Esophagus muscularis mucosa (tissue), 4 donors: ENCODE measurements around the gene MNT. TPM values are rescaled to one million over a fixed set of nuclear protein-coding genes. Genes with fewer than 3 reads are reported as not detected.

Experiments
- DNase-seq: peaks from one replicate; pipeline ENCODE4 v3.0.0-alpha.2; 2017; ENCODE audit errors: extremely low spot score
- H3K27ac ChIP-seq, 4 donors: fragments of 200-600 bp; sonication (generic); replicated peaks in 1 of 4; 1 replicate in 3 of 4; 2 replicates in 1 of 4; pipeline ENCODE4 v1.5.1; 2016 to 2019; ENCODE audit warnings: mild to moderate bottlenecking in 1 of 4
- H3K27me3 ChIP-seq, 4 donors: fragments of 200-600 bp; sonication (generic); one replicate each; pipeline versions ENCODE4 v1.5.1 to v1.6.0; 2016 to 2019
- H3K36me3 ChIP-seq, 4 donors: fragments of 200-600 bp; sonication (generic); one replicate each; pipeline ENCODE4 v1.5.1; 2016 to 2019
- H3K4me1 ChIP-seq, 4 donors: fragments of 200-600 bp; sonication (generic); one replicate each; pipeline ENCODE4 v1.5.1; 2016 to 2019
- H3K4me3 ChIP-seq, 4 donors: fragments of 200-600 bp; sonication (generic); 1 replicate in 2 of 4; 2 replicates in 2 of 4; pipeline ENCODE4 v1.5.1; 2016 to 2019; ENCODE audit warnings: mild to moderate bottlenecking in 4 of 4, moderate library complexity in 1 of 4
- H3K9me3 ChIP-seq, 4 donors: fragments of 200-600 bp; sonication (generic); 1 replicate in 3 of 4; 2 replicates in 1 of 4; pipeline ENCODE4 v1.5.1; 2016 to 2019
- EP300 ChIP-seq: sonication (generic); formaldehyde crosslinking; IDR thresholded peaks from one replicate; pipeline ENCODE4 v1.6.1; 2017; ENCODE audit warnings: antibody characterized with exemption
- POLR2A ChIP-seq: fragments of 450-650 bp; IDR thresholded peaks from one replicate; pipeline ENCODE4 v1.6.1; 2017; ENCODE audit warnings: antibody characterized with exemption, moderate library complexity, mild to moderate bottlenecking, low read depth
- POLR2AphosphoS5 ChIP-seq, 2 donors: sonication (generic); formaldehyde crosslinking; IDR thresholded peaks; one replicate each; pipeline ENCODE4 v1.6.1; 2017; ENCODE audit warnings: antibody characterized with exemption in 2 of 2
- WGBS: methylation state at CpG from one replicate; pipeline ENCODE4 v1.1.5; 2018; 5-methylcytosine and 5-hydroxymethylcytosine counted together
- intact Hi-C: fragments of 100-400 bp; cut with DNase I; formaldehyde crosslinking; loops from one replicate; pipeline ENCODE4 v1.15.1; 2023
- total RNA-seq, 4 donors: library from RNA; depleted of rRNA; stranded (reverse); fragments of >200 nt; gene quantifications; one replicate each; pipeline versions ENCODE4 v1.1.0 to v1.2.1, GENCODE V29; 2016
- TF ChIP-seq, protein P1 (sequence below), 3 experiments: fragments of 200-600 bp in 2 of 3; fragments of 450-650 bp in 1 of 3; sonication (generic) in 2 of 3; IDR thresholded peaks; one replicate each; pipeline ENCODE4 v1.5.1; 2017 to 2019; ENCODE audit warnings: antibody characterized with exemption in 3 of 3, mild to moderate bottlenecking in 2 of 3, moderate library complexity in 1 of 3

The MNT gene
- total RNA-seq, 4 donors from 2014 or later = 10.8 to 17.4 (median 13.8) TPM

DNA sequence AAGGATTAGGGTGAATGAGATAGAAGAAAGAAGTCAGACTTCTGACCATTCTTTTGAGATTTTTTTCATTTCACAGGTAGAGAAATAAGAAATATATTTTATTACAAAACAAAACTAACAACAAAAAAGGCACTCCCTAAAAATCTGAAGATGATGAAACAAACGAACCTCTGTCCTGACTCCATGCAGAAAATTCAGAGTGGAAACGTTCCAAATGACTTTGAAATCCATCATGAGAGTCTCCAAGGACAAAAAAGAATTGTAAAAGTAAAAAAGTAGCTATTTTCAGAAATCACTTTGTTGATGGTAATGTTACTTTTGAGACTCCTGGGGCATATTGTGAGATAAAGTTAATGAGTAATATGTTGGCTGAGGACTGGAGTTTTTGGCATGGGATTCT lies 26.4 kb upstream of the MNT start:
- no peak overlapping the region for H3K4me3 ChIP-seq
- 69% methylated on average over 2 of the region's 2 CpGs for WGBS
- intact Hi-C loops = no loop called here
- DNase-seq = no peak
- TF ChIP-seq POLR2A (no peak), POLR2AphosphoS5 (IDR thresholded peaks at IDR 0.05) (no peak), EP300 (no peak)
- TF ChIP-seq, protein P1, sequence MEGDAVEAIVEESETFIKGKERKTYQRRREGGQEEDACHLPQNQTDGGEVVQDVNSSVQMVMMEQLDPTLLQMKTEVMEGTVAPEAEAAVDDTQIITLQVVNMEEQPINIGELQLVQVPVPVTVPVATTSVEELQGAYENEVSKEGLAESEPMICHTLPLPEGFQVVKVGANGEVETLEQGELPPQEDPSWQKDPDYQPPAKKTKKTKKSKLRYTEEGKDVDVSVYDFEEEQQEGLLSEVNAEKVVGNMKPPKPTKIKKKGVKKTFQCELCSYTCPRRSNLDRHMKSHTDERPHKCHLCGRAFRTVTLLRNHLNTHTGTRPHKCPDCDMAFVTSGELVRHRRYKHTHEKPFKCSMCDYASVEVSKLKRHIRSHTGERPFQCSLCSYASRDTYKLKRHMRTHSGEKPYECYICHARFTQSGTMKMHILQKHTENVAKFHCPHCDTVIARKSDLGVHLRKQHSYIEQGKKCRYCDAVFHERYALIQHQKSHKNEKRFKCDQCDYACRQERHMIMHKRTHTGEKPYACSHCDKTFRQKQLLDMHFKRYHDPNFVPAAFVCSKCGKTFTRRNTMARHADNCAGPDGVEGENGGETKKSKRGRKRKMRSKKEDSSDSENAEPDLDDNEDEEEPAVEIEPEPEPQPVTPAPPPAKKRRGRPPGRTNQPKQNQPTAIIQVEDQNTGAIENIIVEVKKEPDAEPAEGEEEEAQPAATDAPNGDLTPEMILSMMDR (IDR thresholded peaks at IDR 0.05) = no peak
- no peaks in the 10 kb centered on the region for H3K9me3 ChIP-seq
- H3K4me1 ChIP-seq = peaks cover 0 to 1% (median 0%) of the 10 kb centered on the region in 4 donors
- no peak overlapping the region for H3K27ac ChIP-seq
- H3K36me3 ChIP-seq = peaks cover 0 to 9% (median 4%) of the 10 kb centered on the region in 4 donors
- no peaks in the 10 kb centered on the region for H3K27me3 ChIP-seq

DNA sequence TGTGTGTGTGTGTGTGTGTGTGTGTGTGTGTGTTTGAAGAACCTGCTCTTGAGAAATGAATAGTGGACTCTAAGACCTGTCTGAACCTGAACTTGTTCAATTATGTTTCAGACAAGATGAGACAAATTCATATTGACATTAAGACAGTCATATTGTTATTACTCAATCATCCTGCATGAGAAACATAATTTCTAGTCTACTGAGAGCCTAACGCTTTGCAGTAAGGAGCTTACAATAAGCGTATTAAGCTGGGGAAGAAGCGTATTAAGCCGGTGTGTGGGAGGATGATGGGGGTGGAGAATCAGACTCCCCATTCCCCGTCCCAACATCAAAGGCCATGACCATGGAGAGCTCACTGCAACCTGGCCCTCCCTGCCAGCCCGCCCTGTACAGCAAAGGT lies 22.4 kb upstream of the MNT start:
- Histone ChIP-seq H3K27ac (no peak overlapping the region), H3K9me3 (no peaks in the 10 kb centered on the region), H3K4me3 (no peak overlapping the region), H3K27me3 (no peaks in the 10 kb centered on the region), H3K36me3 (peaks cover 0 to 33% (median 19%) of the 10 kb centered on the region in 4 donors), H3K4me1 (peaks cover 16 to 34% (median 31%) of the 10 kb centered on the region in 4 donors)
- intact Hi-C loops = no loop called here
- DNase-seq = no peak
- no peak for TF ChIP-seq EP300
- no peak for TF ChIP-seq POLR2AphosphoS5 (IDR thresholded peaks at IDR 0.05)
- no peak for TF ChIP-seq POLR2A
- TF ChIP-seq, protein P1 (IDR thresholded peaks at IDR 0.05) = no peak
- 96% methylated on average over 6 of the region's 6 CpGs for WGBS

DNA sequence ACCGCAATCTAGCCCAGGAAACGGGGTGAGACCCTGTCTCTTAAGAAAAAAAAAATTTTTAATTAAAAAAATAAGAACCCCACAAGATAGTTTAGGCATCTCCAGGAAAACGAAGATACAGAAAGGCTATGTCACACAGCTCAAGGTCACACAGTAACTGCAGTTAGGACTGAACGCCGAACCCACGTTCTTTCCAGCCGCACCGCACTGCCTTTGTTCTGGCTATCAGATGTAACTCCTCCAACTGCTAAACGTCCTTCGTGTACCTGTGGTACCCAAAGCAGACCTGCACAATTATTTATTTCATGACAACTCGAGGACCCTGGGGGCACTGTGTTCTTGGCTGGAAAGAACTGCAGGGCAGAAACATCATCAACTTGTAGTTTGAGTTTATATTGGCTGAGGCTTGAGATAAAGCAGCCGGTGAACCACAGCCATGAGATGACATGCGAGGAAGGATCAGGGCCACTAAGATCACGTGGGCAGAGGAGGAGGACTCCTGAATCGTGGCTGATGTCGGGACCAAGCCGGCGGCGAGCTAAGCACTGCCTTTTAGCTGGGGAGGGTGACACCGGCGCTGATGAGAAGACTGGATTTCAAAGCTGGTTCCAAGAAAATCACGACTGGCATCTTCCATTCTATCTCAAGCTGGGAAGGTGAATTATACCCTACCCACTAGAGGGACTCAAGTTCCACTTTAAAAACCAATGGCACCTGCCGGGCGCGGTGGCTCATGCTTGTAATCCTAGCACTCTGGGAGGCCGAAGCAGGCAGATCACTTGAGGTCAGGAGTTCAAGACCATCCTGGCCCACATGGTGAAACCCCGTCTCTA lies 20.7 kb upstream of the MNT start:
- H3K36me3 ChIP-seq = peaks cover 0 to 36% (median 22%) of the 10 kb centered on the region in 4 donors
- H3K4me3 ChIP-seq = peak overlapping the region in 1 of 4 donors; percentile 12
- peak overlapping the region; percentile 20 to 57 (median 40) for H3K27ac ChIP-seq
- 76% methylated on average over 22 of the region's 27 CpGs for WGBS
- H3K9me3 ChIP-seq = no peaks in the 10 kb centered on the region
- DNase-seq = no peak
- no peaks in the 10 kb centered on the region for H3K27me3 ChIP-seq
- H3K4me1 ChIP-seq = peaks cover 17 to 50% (median 39%) of the 10 kb centered on the region in 4 donors
- TF ChIP-seq EP300 (no peak), POLR2AphosphoS5 (IDR thresholded peaks at IDR 0.05) (peak; percentile 7 to 43), POLR2A (no peak)
- TF ChIP-seq, protein P1 (IDR thresholded peaks at IDR 0.05) = peak in 2 of 3 experiments; percentile 16 to 23
- intact Hi-C loops = no loop called here

DNA sequence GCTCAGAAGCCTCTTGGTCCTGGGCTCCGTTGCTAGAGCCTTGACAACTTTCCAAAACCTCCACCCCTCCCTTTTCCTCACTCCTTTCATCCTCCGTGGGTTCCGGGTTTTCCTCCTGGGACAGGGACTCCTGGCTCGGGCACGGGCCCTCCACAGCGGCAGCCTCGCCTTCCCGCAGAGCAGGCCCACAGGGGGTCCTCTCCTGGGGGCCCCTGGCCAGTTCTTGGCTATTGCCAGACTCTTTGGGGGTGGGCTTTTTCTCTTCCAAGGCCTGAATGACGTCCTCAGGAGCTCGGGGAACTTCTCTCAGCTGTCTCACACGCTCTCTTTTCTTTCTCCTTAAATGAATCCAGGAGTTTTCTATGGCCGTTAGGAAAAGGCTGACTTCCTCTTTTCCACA lies 19.3 kb upstream of the MNT start:
- H3K27ac ChIP-seq = peak overlapping the region in 3 of 4 donors; percentile 14 to 84 (median 82)
- no peak overlapping the region for H3K4me3 ChIP-seq
- peaks cover 21 to 61% (median 51%) of the 10 kb centered on the region in 4 donors for H3K4me1 ChIP-seq
- H3K27me3 ChIP-seq = no peaks in the 10 kb centered on the region
- no peak for DNase-seq
- H3K9me3 ChIP-seq = no peaks in the 10 kb centered on the region
- intact Hi-C loops = no loop called here
- TF ChIP-seq EP300 (no peak), POLR2A (no peak), POLR2AphosphoS5 (IDR thresholded peaks at IDR 0.05) (no peak)
- TF ChIP-seq, protein P1 (IDR thresholded peaks at IDR 0.05) = no peak
- 72% methylated on average over 12 of the region's 12 CpGs for WGBS
- H3K36me3 ChIP-seq = peaks cover 0 to 41% (median 18%) of the 10 kb centered on the region in 4 donors
